ENCODE results near the gene CCDC81.

The CCDC81 gene

DNA sequence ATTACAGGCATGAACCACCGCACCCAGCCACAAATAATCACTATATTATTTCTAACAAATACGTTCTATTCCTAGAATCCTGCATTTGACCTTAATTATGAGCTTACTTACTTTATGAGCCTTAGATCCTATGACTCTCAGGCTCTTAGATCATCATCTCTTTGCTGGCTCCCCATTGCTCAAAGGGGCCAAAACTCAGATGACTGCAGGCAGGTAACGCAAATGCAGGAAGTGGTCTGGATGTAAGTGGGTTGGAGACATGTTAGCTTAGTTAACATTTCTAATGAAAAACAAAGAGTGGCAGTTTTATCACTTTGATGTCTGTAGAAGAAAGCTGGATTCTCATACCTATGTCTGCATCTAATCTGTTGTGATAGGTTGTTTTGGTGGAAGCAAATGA, 23.4 kb downstream of the CCDC81 start:
- Histone ChIP-seq H3K4me1 (ENCODE audit: control insufficient read depth, low read length) (no peaks in the 10 kb centered on the region), H4K20me1 (ENCODE audit: control insufficient read depth, insufficient read depth, low read depth, low read length) (no peaks in the 10 kb centered on the region; the same call in 1 of the 2 replicates), H3K36me3 (ENCODE audit: control insufficient read depth, low read length) (no peaks in the 10 kb centered on the region), H3K4me2 (ENCODE audit: low read length) (no peak overlapping the region), H3K27me3 (ENCODE audit: control insufficient read depth, low read length) (no peaks in the 10 kb centered on the region), H3K4me3 (ENCODE audit: low read length) (no peak overlapping the region), H3K79me2 (ENCODE audit: control insufficient read depth, low read length) (no peaks in the 10 kb centered on the region), H3K27ac (ENCODE audit: low read depth, low read length) (no peak overlapping the region), H3F3A (ENCODE audit: control insufficient read depth, insufficient read depth) (no peaks in the 10 kb centered on the region), H3K9me2 (replicated peaks; ENCODE audit: control insufficient read depth, low read length) (no peaks in the 10 kb centered on the region), H3K9me3 (ENCODE audit: control insufficient read depth, insufficient read depth, low read length) (no peaks in the 10 kb centered on the region)
- no peak for TF ChIP-seq CTCF (IDR thresholded peaks at IDR 0.05; ENCODE audit: low read depth, low read length, poor library complexity, severe bottlenecking)
- no peak for TF ChIP-seq EZH2phosphoT487 (IDR thresholded peaks at IDR 0.05; ENCODE audit: borderline replicate concordance, low read length)

DNA sequence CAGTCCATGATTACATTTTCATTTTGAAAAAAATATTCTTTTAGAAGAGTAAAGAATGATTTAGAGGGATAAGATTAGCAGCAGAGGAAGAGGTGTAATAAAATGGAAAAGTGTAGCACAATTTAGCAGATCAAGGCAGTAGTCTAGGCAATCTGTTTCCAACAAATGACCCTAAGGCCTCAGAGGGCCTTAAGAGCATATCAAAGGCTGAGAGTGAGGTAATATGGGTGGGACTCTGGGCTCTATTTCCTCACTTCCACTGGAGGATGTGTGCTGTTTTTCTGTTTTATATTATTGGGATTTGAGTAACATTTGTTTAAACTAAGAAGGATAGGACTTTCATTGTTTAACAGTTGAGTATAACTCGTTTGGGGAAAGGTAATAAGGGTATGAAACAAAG, 28.8 kb downstream of the CCDC81 start:
- Histone ChIP-seq H3K27ac (ENCODE audit: low read depth, low read length) (no peak overlapping the region), H3F3A (ENCODE audit: control insufficient read depth, insufficient read depth) (no peaks in the 10 kb centered on the region), H3K36me3 (ENCODE audit: control insufficient read depth, low read length) (no peaks in the 10 kb centered on the region), H3K9me3 (ENCODE audit: control insufficient read depth, insufficient read depth, low read length) (no peaks in the 10 kb centered on the region), H3K4me2 (ENCODE audit: low read length) (no peak overlapping the region), H3K9me2 (replicated peaks; ENCODE audit: control insufficient read depth, low read length) (no peaks in the 10 kb centered on the region), H3K4me1 (ENCODE audit: control insufficient read depth, low read length) (no peaks in the 10 kb centered on the region), H3K27me3 (ENCODE audit: control insufficient read depth, low read length) (no peaks in the 10 kb centered on the region), H3K79me2 (ENCODE audit: control insufficient read depth, low read length) (no peaks in the 10 kb centered on the region), H4K20me1 (ENCODE audit: control insufficient read depth, insufficient read depth, low read depth, low read length) (no peaks in the 10 kb centered on the region), H3K4me3 (ENCODE audit: low read length) (no peak overlapping the region)
- TF ChIP-seq CTCF (IDR thresholded peaks at IDR 0.05; ENCODE audit: low read depth, low read length, poor library complexity, severe bottlenecking) (no peak), EZH2phosphoT487 (IDR thresholded peaks at IDR 0.05; ENCODE audit: borderline replicate concordance, low read length) (no peak)

GRCh38 chr11:86408845-86409244, 34.2 kb downstream of the CCDC81 start:
- no peaks in the 10 kb centered on the region for H3K79me2 ChIP-seq (ENCODE audit: control insufficient read depth, low read length)
- no peaks in the 10 kb centered on the region for H3K4me1 ChIP-seq (ENCODE audit: control insufficient read depth, low read length)
- H3K4me3 ChIP-seq (ENCODE audit: low read length) = no peak overlapping the region
- H3K36me3 ChIP-seq (ENCODE audit: control insufficient read depth, low read length) = no peaks in the 10 kb centered on the region
- no peaks in the 10 kb centered on the region for H3K9me2 ChIP-seq (replicated peaks; ENCODE audit: control insufficient read depth, low read length)
- no peak overlapping the region for H3K27ac ChIP-seq (ENCODE audit: low read depth, low read length)
- no peaks in the 10 kb centered on the region for H3F3A ChIP-seq (ENCODE audit: control insufficient read depth, insufficient read depth)
- no peaks in the 10 kb centered on the region for H3K9me3 ChIP-seq (ENCODE audit: control insufficient read depth, insufficient read depth, low read length)
- H4K20me1 ChIP-seq (ENCODE audit: control insufficient read depth, insufficient read depth, low read depth, low read length) = no peaks in the 10 kb centered on the region
- no peak overlapping the region for H3K4me2 ChIP-seq (ENCODE audit: low read length)
- no peaks in the 10 kb centered on the region for H3K27me3 ChIP-seq (ENCODE audit: control insufficient read depth, low read length)
- TF ChIP-seq CTCF (IDR thresholded peaks at IDR 0.05; ENCODE audit: low read depth, low read length, poor library complexity, severe bottlenecking) = no peak
- no peak for TF ChIP-seq EZH2phosphoT487 (IDR thresholded peaks at IDR 0.05; ENCODE audit: borderline replicate concordance, low read length)

DNA sequence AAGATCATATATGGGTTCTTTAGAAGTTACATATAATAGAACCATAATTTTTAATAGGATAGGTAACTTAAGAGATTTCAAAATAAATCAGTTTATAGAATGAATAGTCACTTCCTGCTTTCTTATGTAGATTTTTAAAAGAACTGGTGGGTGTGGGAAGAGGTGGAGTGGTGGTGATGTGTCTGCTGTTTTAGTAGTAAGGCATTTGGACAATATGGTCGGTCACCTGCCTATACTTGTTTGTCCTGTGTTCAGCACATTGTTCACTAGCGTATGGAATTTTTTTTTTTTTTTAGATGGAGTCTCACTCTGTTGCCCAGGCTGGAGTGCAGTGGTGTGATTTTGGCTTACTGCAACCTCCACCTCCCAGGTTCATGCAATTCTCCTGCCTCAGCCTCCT, 39.3 kb downstream of the CCDC81 start:
- Histone ChIP-seq H3K79me2 (ENCODE audit: control insufficient read depth, low read length) (no peaks in the 10 kb centered on the region), H3K4me1 (ENCODE audit: control insufficient read depth, low read length) (no peaks in the 10 kb centered on the region), H3K4me3 (ENCODE audit: low read length) (no peak overlapping the region), H3K27me3 (ENCODE audit: control insufficient read depth, low read length) (no peaks in the 10 kb centered on the region; the same call in 1 of the 2 replicates), H3F3A (ENCODE audit: control insufficient read depth, insufficient read depth) (no peaks in the 10 kb centered on the region), H3K27ac (ENCODE audit: low read depth, low read length) (no peak overlapping the region), H3K36me3 (ENCODE audit: control insufficient read depth, low read length) (no peaks in the 10 kb centered on the region), H3K9me3 (ENCODE audit: control insufficient read depth, insufficient read depth, low read length) (no peaks in the 10 kb centered on the region), H3K9me2 (replicated peaks; ENCODE audit: control insufficient read depth, low read length) (no peaks in the 10 kb centered on the region), H3K4me2 (ENCODE audit: low read length) (no peak overlapping the region), H4K20me1 (ENCODE audit: control insufficient read depth, insufficient read depth, low read depth, low read length) (no peaks in the 10 kb centered on the region)
- TF ChIP-seq CTCF (IDR thresholded peaks at IDR 0.05; ENCODE audit: low read depth, low read length, poor library complexity, severe bottlenecking) (no peak), EZH2phosphoT487 (IDR thresholded peaks at IDR 0.05; ENCODE audit: borderline replicate concordance, low read length) (no peak)
